Measurements from ENCODE around the gene CUL3.

Gene CUL3

GRCh38 chr2:224457408-224458096 lies 127.6 kb downstream of the CUL3 start:
- H3K9ac ChIP-seq (ENCODE audit: low read length): no peak overlapping the region
- H3K36me3 ChIP-seq (ENCODE audit: insufficient read depth, low read length): no peaks in the 10 kb centered on the region
- H3K4me1 ChIP-seq (ENCODE audit: insufficient read depth, low read length): no peaks in the 10 kb centered on the region
- H3K27me3 ChIP-seq (ENCODE audit: control insufficient read depth in 1 of 2, insufficient read depth in 2 of 2, low read length in 2 of 2): no peaks in the 10 kb centered on the region
- no peak overlapping the region for H3K4me3 ChIP-seq (ENCODE audit: low read depth in 1 of 2, low read length in 2 of 2)
- no peak overlapping the region for H3K27ac ChIP-seq (ENCODE audit: low read depth, low read length)
- H3K9me3 ChIP-seq (ENCODE audit: low read length): no peaks in the 10 kb centered on the region

GRCh38 chr2:224453892-224454291 lies 131.3 kb downstream of the CUL3 start:
- no peak overlapping the region for H3K9ac ChIP-seq (ENCODE audit: low read length)
- H3K27ac ChIP-seq (ENCODE audit: low read depth, low read length): no peak overlapping the region
- no peak overlapping the region for H3K4me3 ChIP-seq (ENCODE audit: low read depth in 1 of 2, low read length in 2 of 2)
- H3K36me3 ChIP-seq (ENCODE audit: insufficient read depth, low read length): no peaks in the 10 kb centered on the region
- no peaks in the 10 kb centered on the region for H3K9me3 ChIP-seq (ENCODE audit: low read length)
- no peaks in the 10 kb centered on the region for H3K4me1 ChIP-seq (ENCODE audit: insufficient read depth, low read length)
- no peaks in the 10 kb centered on the region for H3K27me3 ChIP-seq (ENCODE audit: control insufficient read depth in 1 of 2, insufficient read depth in 2 of 2, low read length in 2 of 2)

GRCh38 chr2:224449212-224450147 lies 135.7 kb downstream of the CUL3 start:
- H3K4me3 ChIP-seq (ENCODE audit: low read depth in 1 of 2, low read length in 2 of 2): no peak overlapping the region
- H3K4me1 ChIP-seq (ENCODE audit: insufficient read depth, low read length): no peaks in the 10 kb centered on the region
- no peaks in the 10 kb centered on the region for H3K27me3 ChIP-seq (ENCODE audit: control insufficient read depth in 1 of 2, insufficient read depth in 2 of 2, low read length in 2 of 2)
- H3K9ac ChIP-seq (ENCODE audit: low read length): no peak overlapping the region
- H3K9me3 ChIP-seq (ENCODE audit: low read length): no peaks in the 10 kb centered on the region
- no peaks in the 10 kb centered on the region for H3K36me3 ChIP-seq (ENCODE audit: insufficient read depth, low read length)
- no peak overlapping the region for H3K27ac ChIP-seq (ENCODE audit: low read depth, low read length)

- no peaks in the 10 kb centered on the region for H3K4me1 ChIP-seq (ENCODE audit: insufficient read depth, low read length)
- H3K9ac ChIP-seq (ENCODE audit: low read length): no peak overlapping the region
Observed at GRCh38 chr2:224448236-224448635, 136.9 kb downstream of the CUL3 start.

GRCh38 chr2:224444783-224445182 lies 140.4 kb downstream of the CUL3 start:
- Histone ChIP-seq H3K27me3 (ENCODE audit: control insufficient read depth in 1 of 2, insufficient read depth in 2 of 2, low read length in 2 of 2) (peaks cover 0 to 14% of the 10 kb centered on the region in 2 donors), H3K27ac (ENCODE audit: low read depth, low read length) (no peak overlapping the region), H3K4me1 (ENCODE audit: insufficient read depth, low read length) (no peaks in the 10 kb centered on the region), H3K9ac (ENCODE audit: low read length) (no peak overlapping the region), H3K4me3 (ENCODE audit: low read depth in 1 of 2, low read length in 2 of 2) (no peak overlapping the region), H3K9me3 (ENCODE audit: low read length) (no peaks in the 10 kb centered on the region), H3K36me3 (ENCODE audit: insufficient read depth, low read length) (no peaks in the 10 kb centered on the region)

More at GRCh38 chr2:224448236-224448635, 136.9 kb downstream of the CUL3 start:
- Histone ChIP-seq H3K4me3 (ENCODE audit: low read depth in 1 of 2, low read length in 2 of 2) (no peak overlapping the region), H3K27ac (ENCODE audit: low read depth, low read length) (no peak overlapping the region), H3K27me3 (ENCODE audit: control insufficient read depth in 1 of 2, insufficient read depth in 2 of 2, low read length in 2 of 2) (no peaks in the 10 kb centered on the region), H3K9me3 (ENCODE audit: low read length) (no peaks in the 10 kb centered on the region), H3K36me3 (ENCODE audit: insufficient read depth, low read length) (no peaks in the 10 kb centered on the region)

- no peak overlapping the region for H3K27ac ChIP-seq (ENCODE audit: low read depth, low read length)
Observed at GRCh38 chr2:224444021-224444420, 141.1 kb downstream of the CUL3 start.

GRCh38 chr2:224442071-224442967 lies 142.8 kb downstream of the CUL3 start:
- Histone ChIP-seq H3K4me3 (ENCODE audit: low read depth in 1 of 2, low read length in 2 of 2) (peak overlapping the region; percentile 38 to 56), H3K9ac (ENCODE audit: low read length) (no peak overlapping the region), H3K27ac (ENCODE audit: low read depth, low read length) (no peak overlapping the region), H3K36me3 (ENCODE audit: insufficient read depth, low read length) (no peaks in the 10 kb centered on the region), H3K27me3 (ENCODE audit: control insufficient read depth in 1 of 2, insufficient read depth in 2 of 2, low read length in 2 of 2) (peaks cover 0 to 14% of the 10 kb centered on the region in 2 donors), H3K4me1 (ENCODE audit: insufficient read depth, low read length) (no peaks in the 10 kb centered on the region), H3K9me3 (ENCODE audit: low read length) (no peaks in the 10 kb centered on the region)

More at GRCh38 chr2:224444021-224444420, 141.1 kb downstream of the CUL3 start:
- Histone ChIP-seq H3K4me3 (ENCODE audit: low read depth in 1 of 2, low read length in 2 of 2) (no peak overlapping the region), H3K27me3 (ENCODE audit: control insufficient read depth in 1 of 2, insufficient read depth in 2 of 2, low read length in 2 of 2) (peaks cover 0 to 14% of the 10 kb centered on the region in 2 donors), H3K36me3 (ENCODE audit: insufficient read depth, low read length) (no peaks in the 10 kb centered on the region), H3K4me1 (ENCODE audit: insufficient read depth, low read length) (no peaks in the 10 kb centered on the region), H3K9me3 (ENCODE audit: low read length) (no peaks in the 10 kb centered on the region), H3K9ac (ENCODE audit: low read length) (no peak overlapping the region)

- Histone ChIP-seq H3K4me3 (ENCODE audit: low read depth in 1 of 2, low read length in 2 of 2) (no peak overlapping the region), H3K9ac (ENCODE audit: low read length) (no peak overlapping the region), H3K27ac (ENCODE audit: low read depth, low read length) (no peak overlapping the region), H3K27me3 (ENCODE audit: control insufficient read depth in 1 of 2, insufficient read depth in 2 of 2, low read length in 2 of 2) (peaks cover 0 to 14% of the 10 kb centered on the region in 2 donors), H3K4me1 (ENCODE audit: insufficient read depth, low read length) (no peaks in the 10 kb centered on the region), H3K9me3 (ENCODE audit: low read length) (no peaks in the 10 kb centered on the region), H3K36me3 (ENCODE audit: insufficient read depth, low read length) (no peaks in the 10 kb centered on the region)
Observed at GRCh38 chr2:224440988-224441387, 144.2 kb downstream of the CUL3 start.

- Histone ChIP-seq H3K36me3 (ENCODE audit: insufficient read depth, low read length) (no peaks in the 10 kb centered on the region), H3K4me3 (ENCODE audit: low read depth in 1 of 2, low read length in 2 of 2) (no peak overlapping the region), H3K4me1 (ENCODE audit: insufficient read depth, low read length) (no peaks in the 10 kb centered on the region), H3K9ac (ENCODE audit: low read length) (no peak overlapping the region), H3K9me3 (ENCODE audit: low read length) (no peaks in the 10 kb centered on the region), H3K27me3 (ENCODE audit: control insufficient read depth in 1 of 2, insufficient read depth in 2 of 2, low read length in 2 of 2) (peaks cover 0 to 14% of the 10 kb centered on the region in 2 donors), H3K27ac (ENCODE audit: low read depth, low read length) (no peak overlapping the region)
Observed at GRCh38 chr2:224438726-224439125, 146.4 kb downstream of the CUL3 start.

- Histone ChIP-seq H3K9me3 (ENCODE audit: low read length) (no peaks in the 10 kb centered on the region), H3K27ac (ENCODE audit: low read depth, low read length) (no peak overlapping the region), H3K36me3 (ENCODE audit: insufficient read depth, low read length) (no peaks in the 10 kb centered on the region), H3K9ac (ENCODE audit: low read length) (no peak overlapping the region), H3K4me3 (ENCODE audit: low read depth in 1 of 2, low read length in 2 of 2) (no peak overlapping the region), H3K27me3 (ENCODE audit: control insufficient read depth in 1 of 2, insufficient read depth in 2 of 2, low read length in 2 of 2) (peaks cover 0 to under 1% of the 10 kb centered on the region in 2 donors), H3K4me1 (ENCODE audit: insufficient read depth, low read length) (no peaks in the 10 kb centered on the region)
Observed at GRCh38 chr2:224436634-224437033, 148.5 kb downstream of the CUL3 start.

- Histone ChIP-seq H3K4me3 (ENCODE audit: low read depth in 1 of 2, low read length in 2 of 2) (no peak overlapping the region), H3K27me3 (ENCODE audit: control insufficient read depth in 1 of 2, insufficient read depth in 2 of 2, low read length in 2 of 2) (no peaks in the 10 kb centered on the region), H3K9ac (ENCODE audit: low read length) (no peak overlapping the region), H3K27ac (ENCODE audit: low read depth, low read length) (no peak overlapping the region), H3K36me3 (ENCODE audit: insufficient read depth, low read length) (no peaks in the 10 kb centered on the region), H3K9me3 (ENCODE audit: low read length) (no peaks in the 10 kb centered on the region), H3K4me1 (ENCODE audit: insufficient read depth, low read length) (no peaks in the 10 kb centered on the region)
Observed at GRCh38 chr2:224434618-224435017, 150.5 kb downstream of the CUL3 start.

All from muscle layer of colon (tissue), 2 donors.